Measurements from ENCODE around the gene EXOC6.

The EXOC6 gene

GRCh38 chr10:93067443-93068365, 219.4 kb downstream of the EXOC6 start:
- no peak for DNase-seq

GRCh38 chr10:93068411-93069244, 220.3 kb downstream of the EXOC6 start:
- no peak for DNase-seq

GRCh38 chr10:93069245-93069561, 220.9 kb downstream of the EXOC6 start:
- DNase-seq, result no peak

- no peak for DNase-seq
These were observed 222.3 kb downstream of the EXOC6 start for GRCh38 chr10:93070378-93071176.

DNA sequence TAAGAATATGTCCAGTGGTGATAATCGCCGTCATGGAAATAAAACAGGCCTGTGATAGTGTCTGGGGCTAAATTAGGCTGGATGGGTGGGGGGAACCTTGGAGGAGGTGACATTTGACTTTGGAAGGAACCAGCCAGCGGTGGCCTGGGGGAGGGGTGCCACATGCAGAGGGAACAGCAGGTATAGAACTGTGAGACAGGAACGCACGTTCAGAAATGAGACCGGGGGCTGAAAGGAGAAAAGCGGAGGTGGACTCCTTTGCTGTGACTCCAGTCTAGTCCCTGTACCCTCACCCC, 222.8 kb downstream of the EXOC6 start:
- DNase-seq, result no peak

GRCh38 chr10:93071674-93072224, 223.4 kb downstream of the EXOC6 start:
- no peak for DNase-seq

- no peak for DNase-seq
These were observed 223.9 kb downstream of the EXOC6 start for GRCh38 chr10:93072225-93072712.

DNA sequence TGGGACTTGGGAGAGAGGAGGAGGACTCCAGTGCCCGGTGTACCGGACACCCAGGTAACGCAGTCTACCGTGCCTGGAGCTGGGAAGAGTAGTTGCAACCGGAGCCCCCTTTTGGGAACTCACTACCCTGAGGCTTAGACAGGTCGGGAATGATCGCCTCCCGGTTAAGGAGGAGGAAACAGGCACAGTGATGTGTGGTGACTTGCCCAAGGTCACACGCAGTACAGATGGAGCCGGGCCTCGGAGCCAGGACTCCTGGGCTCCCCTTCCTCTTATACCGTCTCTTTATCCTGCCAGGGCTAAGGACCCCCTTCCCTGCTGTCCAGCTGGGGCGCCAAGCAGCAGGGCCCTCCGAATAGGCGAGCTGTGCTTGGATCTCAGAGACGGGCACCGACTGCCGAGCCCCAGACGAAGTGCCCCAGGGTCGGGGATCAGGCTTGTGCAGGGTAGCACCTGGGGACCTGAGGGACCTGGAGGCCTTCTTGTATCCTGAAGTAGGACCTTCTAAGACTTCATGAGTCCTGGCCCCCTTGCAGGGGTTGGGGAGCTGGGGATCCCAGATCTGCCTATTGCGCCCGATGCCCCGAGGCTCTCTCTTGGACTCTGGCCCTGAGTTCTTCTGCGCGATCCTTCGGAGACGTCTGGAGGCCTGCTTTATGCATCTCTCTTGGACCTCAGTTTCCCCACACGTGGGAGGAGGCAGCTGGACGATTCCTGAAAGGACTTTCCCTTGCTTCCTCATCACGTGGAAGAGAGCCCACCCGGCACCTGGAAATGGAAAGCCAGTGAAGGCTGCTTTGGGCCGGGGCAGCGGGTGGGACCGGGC, 224.6 kb downstream of the EXOC6 start:
- no peak for DNase-seq

GRCh38 chr10:93073539-93074146, 225.3 kb downstream of the EXOC6 start, which contains the start of gene CYP26A1:
CYP26A1 (plus strand) TSS chr10:93073893; CDS start chr10:93073935, 42 bp downstream.
- no peak for DNase-seq

GRCh38 chr10:93074147-93074596, 225.9 kb downstream of the EXOC6 start:
- DNase-seq, result no peak

DNA sequence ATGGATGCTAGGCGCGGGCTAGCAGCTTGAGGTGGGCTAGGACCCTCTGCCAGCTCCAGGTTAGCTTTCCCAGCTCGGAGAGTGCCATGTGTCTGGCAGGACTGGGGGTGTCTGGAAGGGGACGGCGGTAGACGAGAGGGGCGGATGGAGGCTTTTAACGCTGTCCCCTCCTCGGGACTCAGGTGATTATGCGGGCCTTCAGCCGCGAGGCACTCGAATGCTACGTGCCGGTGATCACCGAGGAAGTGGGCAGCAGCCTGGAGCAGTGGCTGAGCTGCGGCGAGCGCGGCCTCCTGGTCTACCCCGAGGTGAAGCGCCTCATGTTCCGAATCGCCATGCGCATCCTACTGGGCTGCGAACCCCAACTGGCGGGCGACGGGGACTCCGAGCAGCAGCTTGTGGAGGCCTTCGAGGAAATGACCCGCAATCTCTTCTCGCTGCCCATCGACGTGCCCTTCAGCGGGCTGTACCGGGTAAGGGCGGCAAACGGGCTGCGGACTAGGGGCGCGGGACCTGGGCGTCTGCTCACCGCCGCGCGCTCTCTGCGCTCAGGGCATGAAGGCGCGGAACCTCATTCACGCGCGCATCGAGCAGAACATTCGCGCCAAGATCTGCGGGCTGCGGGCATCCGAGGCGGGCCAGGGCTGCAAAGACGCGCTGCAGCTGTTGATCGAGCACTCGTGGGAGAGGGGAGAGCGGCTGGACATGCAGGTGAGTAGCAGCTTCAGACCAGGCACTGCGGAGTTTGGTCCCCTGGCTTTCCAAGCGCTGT, 226.5 kb downstream of the EXOC6 start:
- no peak for DNase-seq

DNA sequence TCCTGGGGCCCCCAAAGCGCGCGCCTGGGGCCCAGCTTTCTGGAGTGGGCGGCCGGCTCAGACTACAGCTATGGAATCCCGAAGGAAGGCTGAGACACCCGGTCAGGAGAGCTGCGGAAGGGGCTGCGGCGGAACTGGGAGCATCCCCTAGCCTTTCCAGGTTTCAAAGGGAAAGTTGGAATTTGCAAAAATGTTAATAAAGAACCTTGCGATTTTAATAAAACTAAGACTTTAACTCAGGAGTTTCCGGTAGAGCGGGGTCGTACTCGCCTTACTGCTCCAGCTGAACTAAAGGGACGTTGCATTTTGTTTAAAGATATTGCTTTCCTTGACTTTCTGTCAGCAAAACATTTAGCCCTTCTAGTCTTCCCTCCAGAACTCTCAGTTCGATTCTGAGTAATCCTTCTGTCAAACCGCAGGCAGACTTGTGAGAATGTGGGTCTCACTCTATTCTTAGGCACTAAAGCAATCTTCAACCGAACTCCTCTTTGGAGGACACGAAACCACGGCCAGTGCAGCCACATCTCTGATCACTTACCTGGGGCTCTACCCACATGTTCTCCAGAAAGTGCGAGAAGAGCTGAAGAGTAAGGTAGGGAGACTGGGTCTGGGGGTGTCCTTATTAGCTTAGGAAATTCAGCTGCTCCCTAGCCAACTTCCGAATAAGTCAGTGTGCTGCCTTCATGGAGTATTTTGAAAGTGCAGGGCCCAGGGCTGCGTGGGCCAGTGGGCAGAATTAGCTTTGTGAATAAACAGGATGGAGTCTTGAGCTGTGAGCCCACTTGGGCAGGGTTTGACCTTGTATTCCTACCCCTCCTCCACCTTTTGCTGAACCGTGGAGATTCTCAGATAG, 227.3 kb downstream of the EXOC6 start:
- DNase-seq, result no peak

GRCh38 chr10:93076871-93077270, 228.6 kb downstream of the EXOC6 start:
- DNase-seq, result no peak

DNA sequence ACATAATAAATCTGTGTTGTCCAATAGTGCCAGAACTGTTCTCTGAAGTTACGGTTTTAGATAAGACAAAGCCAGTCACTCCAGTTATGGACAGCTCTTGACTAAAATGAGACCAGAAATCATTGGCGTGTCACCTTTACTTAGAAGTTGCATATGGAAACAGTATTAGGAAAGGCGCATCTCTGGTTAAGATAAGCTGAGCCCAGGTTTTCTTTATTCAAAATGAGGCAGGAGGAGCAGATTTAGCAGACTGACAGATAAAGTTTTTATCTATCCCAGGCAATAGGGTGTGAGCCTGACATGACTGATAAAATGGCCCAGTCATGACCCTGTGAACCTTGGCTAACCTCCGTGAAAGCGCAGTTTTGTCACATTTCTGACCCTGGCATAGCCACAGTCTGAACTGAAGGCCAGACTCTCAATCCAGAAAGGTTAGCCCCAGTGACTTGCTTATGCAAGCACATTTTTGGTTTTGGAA, 229.6 kb downstream of the EXOC6 start:
- no peak for DNase-seq

GRCh38 chr10:93079663-93080349, 231.5 kb downstream of the EXOC6 start:
- DNase-seq, result no peak

DNA sequence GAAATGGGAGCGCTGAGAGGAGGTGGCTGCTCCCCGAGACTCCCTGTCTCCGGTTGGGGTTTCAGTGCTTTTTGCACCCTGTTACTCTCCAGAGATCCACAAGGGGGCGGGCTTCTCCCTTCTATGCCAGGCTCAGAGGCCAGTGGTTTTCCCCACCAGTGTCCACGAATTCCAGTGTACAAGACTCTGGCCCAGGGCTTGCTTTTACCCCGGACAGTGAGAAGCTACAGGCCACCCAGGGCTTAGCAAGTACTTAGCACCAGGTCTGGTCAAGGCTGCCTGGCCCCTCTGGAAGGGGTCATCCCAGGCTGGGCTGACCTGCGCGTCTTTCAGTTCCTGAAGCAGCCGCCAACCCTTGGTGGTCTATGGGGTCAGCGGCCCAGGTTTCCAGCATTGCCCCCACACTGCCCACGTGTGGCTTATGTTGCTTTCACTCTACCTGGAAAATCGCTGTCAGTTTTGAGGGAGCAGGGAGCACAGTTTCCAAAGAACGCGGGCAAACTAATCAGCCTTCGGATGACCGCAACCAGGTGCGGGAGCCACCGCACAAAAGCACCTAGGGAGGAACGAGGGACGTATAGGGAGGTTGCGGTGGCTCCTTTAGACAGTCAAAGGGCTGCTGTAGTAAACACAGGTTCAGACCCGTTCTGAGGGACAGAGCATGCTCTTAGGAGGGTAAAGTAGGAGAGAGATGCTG, 232.2 kb downstream of the EXOC6 start:
- DNase-seq, result no peak

- DNase-seq, result no peak
These were observed 233.0 kb downstream of the EXOC6 start for GRCh38 chr10:93081318-93081717.

DNA sequence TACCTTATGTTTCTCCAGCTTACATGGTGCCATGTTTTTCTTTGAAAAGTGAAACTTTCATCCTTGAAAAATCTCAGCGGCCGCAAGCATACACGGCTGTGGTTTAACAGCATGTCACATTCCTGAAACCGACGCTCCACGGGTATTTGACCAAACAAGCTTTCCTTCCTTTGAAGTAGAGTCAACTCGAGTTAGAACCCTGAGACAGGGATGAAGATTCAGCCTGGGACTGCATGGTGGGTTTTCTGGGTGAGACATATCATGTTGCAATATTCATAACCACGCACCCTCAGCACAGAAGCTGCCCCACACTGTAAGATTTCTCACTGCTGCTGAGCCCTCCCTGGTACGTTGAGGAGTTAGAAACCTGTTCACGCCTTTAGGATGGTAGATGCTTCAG, 233.5 kb downstream of the EXOC6 start:
- no peak for DNase-seq

Measured in cerebellar nuclear complex (tissue), 1 donor.